ENCODE measurements around the gene ACTR1A. TPM values are rescaled to one million over a fixed set of nuclear protein-coding genes. Genes with fewer than 3 reads are reported as not detected.

The ACTR1A gene
- total RNA-seq, 8 experiments from 2014 or later = 70.4 to 138 (median 108) TPM

DNA sequence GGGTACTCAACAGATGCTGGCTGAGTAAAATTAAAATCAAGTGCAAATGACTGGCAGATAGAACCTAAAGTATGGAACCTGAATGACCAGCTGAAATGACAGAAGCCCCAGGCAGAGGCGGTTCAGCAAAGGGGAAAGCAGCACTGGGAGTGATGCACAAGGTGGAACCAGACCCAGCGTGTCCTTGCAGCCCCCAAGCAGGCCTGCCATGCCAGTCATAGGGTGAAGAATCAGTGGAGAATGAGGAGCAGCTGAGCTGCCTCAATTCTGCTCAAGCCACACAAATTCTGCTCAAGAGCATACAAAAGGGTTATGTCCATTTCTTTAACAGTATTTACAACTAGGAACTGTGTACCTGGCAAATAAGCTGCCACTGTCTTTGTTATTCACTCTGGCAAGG lies 8.7 kb downstream of the ACTR1A start:
- H3K4me1 ChIP-seq (replicated peaks in 1 of 2) = no peaks in the 10 kb centered on the region
- in situ Hi-C loops (cut with MboI; ENCODE audit: low pct_unique_long_range_greater_than_20kb in 2 of 9, low sequenced_read_pairs in 9 of 9, unreplicated experiment in 9 of 9) = no loop called here
- H3K27ac ChIP-seq = no peak overlapping the region
- 60 to 100% (median 96%) methylated on average over 1 to 2 of the region's 2 CpGs; no CpG with 5 or more reads in 3 of the 10 experiments for WGBS, 10 experiments
- no peak for ATAC-seq (replicated peaks in 6 of 8)
- H3K4me3 ChIP-seq = no peak overlapping the region

DNA sequence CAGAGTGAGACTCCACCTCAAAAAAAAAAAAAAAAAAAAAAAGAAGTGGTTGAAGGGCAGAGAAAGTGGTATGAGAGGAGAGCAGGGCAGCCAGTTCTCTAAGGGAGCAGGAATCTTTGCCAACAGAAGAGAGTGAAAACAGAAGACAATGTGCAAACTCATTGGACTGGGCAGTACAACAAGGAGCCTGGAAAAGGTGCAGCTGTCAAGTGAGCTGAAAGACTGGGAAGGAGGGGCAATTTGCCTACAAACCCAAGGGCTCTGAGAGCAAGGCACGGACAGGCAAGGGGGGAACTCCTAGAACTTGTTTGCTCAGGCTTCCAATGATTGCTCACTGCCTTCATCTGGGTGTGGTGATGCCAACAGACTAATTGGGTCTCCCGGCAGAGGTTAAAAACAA lies 9.5 kb downstream of the ACTR1A start:
- Histone ChIP-seq H3K4me1 (replicated peaks in 1 of 2) (no peaks in the 10 kb centered on the region), H3K27ac (no peak overlapping the region), H3K4me3 (no peak overlapping the region)
- ATAC-seq (replicated peaks in 6 of 8) = peak in 4 of 8 experiments; percentile 31 to 61 (median 44)
- in situ Hi-C loops (cut with MboI; ENCODE audit: low pct_unique_long_range_greater_than_20kb in 2 of 9, low sequenced_read_pairs in 9 of 9, unreplicated experiment in 9 of 9) = no loop called here
- WGBS, 10 experiments = 8 to 100% (median 63%) methylated on average over 1 to 2 of the region's 2 CpGs; no CpG with 5 or more reads in 2 of the 10 experiments

DNA sequence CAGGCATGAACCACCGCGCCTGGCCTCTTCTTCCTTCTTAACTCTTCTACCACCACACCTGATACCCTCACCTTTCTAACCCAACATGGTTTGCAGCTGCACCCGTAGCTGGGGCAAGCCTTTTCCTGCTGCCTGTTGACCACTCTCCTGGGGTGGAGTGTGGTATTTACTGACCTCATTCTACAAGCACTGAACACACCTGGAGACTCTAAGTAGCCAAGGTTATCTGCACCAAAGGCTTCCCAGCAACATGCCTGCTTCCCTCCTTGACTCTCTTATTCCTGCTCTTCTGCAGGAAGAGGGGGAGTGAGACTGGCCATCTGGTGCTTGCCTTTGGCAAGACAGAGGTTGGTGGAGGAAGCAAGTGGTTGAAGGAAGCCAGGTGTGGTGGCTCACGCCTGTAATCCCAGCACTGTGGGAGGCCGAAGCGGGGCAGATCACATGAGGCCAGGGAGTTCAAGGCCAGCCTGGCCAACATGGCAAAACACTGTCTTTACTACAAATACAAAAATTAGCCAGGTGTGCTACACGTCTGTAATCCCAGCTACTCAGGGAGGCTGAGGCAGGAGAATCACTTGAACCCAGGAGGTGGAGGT lies 10.1 kb downstream of the ACTR1A start:
- Histone ChIP-seq H3K4me1 (replicated peaks in 1 of 2) (no peaks in the 10 kb centered on the region), H3K4me3 (no peak overlapping the region), H3K27ac (no peak overlapping the region)
- in situ Hi-C loops (cut with MboI; ENCODE audit: low pct_unique_long_range_greater_than_20kb in 2 of 9, low sequenced_read_pairs in 9 of 9, unreplicated experiment in 9 of 9) = no loop called here
- no peak for ATAC-seq (replicated peaks in 6 of 8)
- WGBS, 10 experiments = 60 to 100% (median 100%) methylated on average over 1 to 2 of the region's 7 CpGs; no CpG with 5 or more reads in 3 of the 10 experiments

DNA sequence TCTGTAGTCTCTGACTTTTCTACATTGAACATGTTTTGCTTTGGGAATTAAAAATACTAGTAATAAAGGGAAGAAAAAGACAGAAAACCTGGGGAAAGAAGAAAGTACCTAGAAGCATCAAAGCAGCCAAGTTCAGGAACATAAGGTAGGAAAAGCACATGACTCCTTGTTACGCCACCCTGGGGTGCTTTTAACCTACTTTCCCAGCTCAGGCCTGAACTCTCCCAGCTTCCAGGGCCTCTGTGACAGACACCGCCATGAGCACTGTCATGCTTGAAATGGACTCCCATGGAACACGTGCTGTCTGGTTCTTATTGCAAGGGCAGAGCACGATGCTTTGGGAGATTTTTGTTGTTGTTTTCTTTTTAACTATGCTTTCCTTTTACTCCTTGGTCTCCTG lies 11.4 kb downstream of the ACTR1A start:
- Histone ChIP-seq H3K27ac (no peak overlapping the region), H3K4me3 (no peak overlapping the region), H3K4me1 (replicated peaks in 1 of 2) (no peaks in the 10 kb centered on the region)
- in situ Hi-C loops (cut with MboI; ENCODE audit: low pct_unique_long_range_greater_than_20kb in 2 of 9, low sequenced_read_pairs in 9 of 9, unreplicated experiment in 9 of 9) = no loop called here
- WGBS, 10 experiments = 64 to 97% (median 85%) methylated on average over 1 to 4 of the region's 4 CpGs; no CpG with 5 or more reads in 4 of the 10 experiments
- no peak for ATAC-seq (replicated peaks in 6 of 8)

DNA sequence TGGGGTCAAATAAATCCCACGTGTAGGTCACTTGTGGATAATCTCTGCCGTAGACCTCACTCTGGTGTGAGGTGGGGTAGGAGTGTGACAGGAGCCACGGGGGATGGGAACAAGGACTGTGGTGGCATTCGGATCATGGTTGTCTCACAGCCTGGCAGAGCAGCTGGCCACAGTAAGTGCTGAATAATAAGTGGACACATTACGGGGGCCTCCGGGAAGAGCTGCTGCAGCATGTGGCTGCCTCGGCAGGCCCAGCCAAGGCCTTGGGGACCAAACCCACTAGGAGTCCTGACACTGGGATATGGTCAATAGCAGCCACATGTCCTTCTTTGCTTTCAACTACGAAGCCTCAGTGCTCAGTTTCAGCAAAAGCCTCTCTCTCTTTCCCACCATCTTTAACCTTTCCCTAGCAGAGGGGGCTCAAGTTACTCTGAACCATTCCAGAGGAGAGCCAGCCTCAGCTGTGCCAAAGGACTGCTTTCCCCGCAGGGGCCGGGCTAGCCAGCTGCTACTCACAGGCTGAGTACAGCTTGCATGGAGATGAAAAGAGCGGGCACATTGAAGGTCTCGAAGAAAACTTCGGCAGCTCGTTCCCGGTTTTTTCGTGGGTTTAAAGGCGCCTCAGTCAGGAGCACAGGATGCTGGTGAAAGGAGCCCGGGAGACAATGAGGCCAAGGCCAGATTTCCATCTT lies 17.3 kb downstream of the ACTR1A start:
- 89 to 100% (median 93%) methylated on average over 1 to 9 of the region's 18 CpGs; no CpG with 5 or more reads in 2 of the 10 experiments for WGBS, 10 experiments
- ATAC-seq (replicated peaks in 6 of 8) = no peak
- in situ Hi-C loops (cut with MboI; ENCODE audit: low pct_unique_long_range_greater_than_20kb in 2 of 9, low sequenced_read_pairs in 9 of 9, unreplicated experiment in 9 of 9) = no loop called here
- no peaks in the 10 kb centered on the region for H3K4me1 ChIP-seq (replicated peaks in 1 of 2)
- H3K27ac ChIP-seq = no peak overlapping the region
- H3K4me3 ChIP-seq = no peak overlapping the region

DNA sequence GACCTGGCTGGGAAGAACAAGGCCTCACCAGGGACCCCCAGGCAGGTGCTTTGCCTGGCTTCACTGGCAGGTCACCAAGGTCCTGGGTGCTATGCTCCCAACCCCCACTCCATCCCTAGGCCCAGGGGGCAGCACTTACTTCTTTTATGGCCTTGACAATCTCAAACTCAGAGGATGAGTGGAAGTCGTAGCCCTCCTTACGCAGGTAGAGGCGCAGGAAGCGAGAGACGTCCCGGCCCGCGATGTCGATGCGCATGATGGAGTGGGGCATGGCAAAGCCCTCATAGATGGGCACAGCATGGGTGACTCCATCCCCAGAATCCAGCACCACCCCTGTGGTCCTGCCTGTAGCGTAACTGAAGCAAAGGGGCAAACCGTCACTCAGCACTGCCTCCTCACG lies 18.5 kb downstream of the ACTR1A start:
- Histone ChIP-seq H3K4me3 (no peak overlapping the region), H3K27ac (no peak overlapping the region), H3K4me1 (replicated peaks in 1 of 2) (no peaks in the 10 kb centered on the region)
- 96% methylated on average over 11 of the region's 13 CpGs; no CpG with 5 or more reads in 9 of the 10 experiments for WGBS, 10 experiments
- ATAC-seq (replicated peaks in 6 of 8) = no peak
- in situ Hi-C loops (cut with MboI; ENCODE audit: low pct_unique_long_range_greater_than_20kb in 2 of 9, low sequenced_read_pairs in 9 of 9, unreplicated experiment in 9 of 9) = no loop called here

DNA sequence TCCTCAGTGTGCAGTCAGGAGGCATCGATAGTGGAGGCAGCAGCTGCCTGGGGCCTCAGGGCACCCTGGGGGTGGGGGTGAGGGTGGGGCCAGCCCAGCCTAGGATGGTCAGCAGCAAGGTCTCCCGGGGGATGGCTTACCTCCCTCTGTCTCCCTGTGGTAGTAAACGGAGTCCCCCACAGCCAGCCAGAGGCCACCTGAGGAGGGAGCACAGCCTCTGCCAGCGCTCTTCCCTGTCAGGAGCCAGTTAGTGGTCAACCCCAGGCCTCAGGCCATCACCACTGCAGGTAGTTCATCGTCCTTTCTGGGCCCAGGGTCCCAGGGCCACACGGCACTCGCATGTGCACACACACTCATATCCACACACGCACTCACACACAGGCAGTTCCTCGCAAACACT lies 22.1 kb downstream of the ACTR1A start:
- Histone ChIP-seq H3K27ac (no peak overlapping the region), H3K4me3 (no peak overlapping the region), H3K4me1 (replicated peaks in 1 of 2) (no peaks in the 10 kb centered on the region)
- WGBS, 10 experiments = 100% methylated on average over 1 to 2 of the region's 9 CpGs; no CpG with 5 or more reads in 8 of the 10 experiments
- in situ Hi-C loops (cut with MboI; ENCODE audit: low pct_unique_long_range_greater_than_20kb in 2 of 9, low sequenced_read_pairs in 9 of 9, unreplicated experiment in 9 of 9) = no loop called here
- no peak for ATAC-seq (replicated peaks in 6 of 8)

DNA sequence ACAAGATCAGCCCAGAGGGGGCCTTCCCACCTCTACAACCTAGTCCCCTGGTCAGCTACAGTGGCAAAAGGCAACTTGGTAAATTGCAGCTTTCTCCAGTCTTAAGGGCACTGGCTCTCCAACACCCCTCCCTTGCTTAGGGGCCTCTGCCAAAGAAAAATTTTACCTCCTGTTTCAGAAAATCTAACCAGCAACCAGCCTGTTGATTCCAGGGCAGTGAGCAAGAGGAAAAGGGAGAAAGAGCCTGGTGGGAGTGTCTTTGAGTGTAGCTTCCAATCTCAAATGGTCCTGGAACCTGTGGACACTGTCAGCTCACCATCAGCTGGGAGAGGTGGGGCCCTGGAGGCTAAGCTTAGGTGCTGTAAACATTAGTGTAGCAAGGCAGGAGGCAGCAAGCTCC lies 22.9 kb downstream of the ACTR1A start:
- no peak for ATAC-seq (replicated peaks in 6 of 8)
- H3K4me3 ChIP-seq = no peak overlapping the region
- H3K27ac ChIP-seq = no peak overlapping the region
- H3K4me1 ChIP-seq (replicated peaks in 1 of 2) = no peaks in the 10 kb centered on the region
- in situ Hi-C loops (cut with MboI; ENCODE audit: low pct_unique_long_range_greater_than_20kb in 2 of 9, low sequenced_read_pairs in 9 of 9, unreplicated experiment in 9 of 9) = no loop called here

DNA sequence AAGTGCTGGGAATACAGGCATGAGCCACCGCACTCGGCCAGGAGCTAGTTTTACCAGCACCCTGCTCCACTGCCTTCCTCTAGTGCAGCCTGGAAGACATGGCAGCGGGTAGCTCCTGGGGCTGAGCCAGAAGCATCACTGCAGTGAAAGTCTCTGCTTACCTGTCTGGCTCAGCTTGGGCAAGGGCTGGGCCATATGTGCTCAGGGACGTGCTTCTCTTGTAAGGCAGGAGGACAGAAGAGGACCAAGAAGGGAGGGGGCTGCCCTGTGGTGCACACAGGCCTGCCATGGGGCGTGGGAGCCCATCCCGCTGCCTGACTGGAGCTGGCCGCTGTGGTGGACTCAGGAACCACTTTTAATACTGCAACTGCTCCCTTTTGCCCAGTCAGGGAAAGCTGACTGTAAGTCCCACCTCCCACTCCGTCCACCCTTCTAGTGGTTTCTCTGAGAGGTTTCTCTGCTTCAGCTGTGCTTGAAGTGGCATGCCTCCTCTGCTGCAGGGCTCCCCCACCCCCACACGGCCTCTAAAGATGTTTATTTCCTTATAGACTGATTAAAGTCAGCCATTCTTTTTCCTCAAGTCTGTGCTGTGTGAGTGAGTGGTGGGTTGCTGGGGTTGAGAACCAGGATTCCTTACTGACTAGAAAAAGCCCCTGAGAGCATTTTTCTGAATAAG lies 25.9 kb downstream of the ACTR1A start:
- H3K4me3 ChIP-seq = no peak overlapping the region
- in situ Hi-C loops (cut with MboI; ENCODE audit: low pct_unique_long_range_greater_than_20kb in 2 of 9, low sequenced_read_pairs in 9 of 9, unreplicated experiment in 9 of 9) = no loop called here
- no peaks in the 10 kb centered on the region for H3K4me1 ChIP-seq (replicated peaks in 1 of 2)
- no peak for ATAC-seq (replicated peaks in 6 of 8)
- WGBS, 10 experiments = 40 to 100% (median 86%) methylated on average over 1 to 4 of the region's 9 CpGs; no CpG with 5 or more reads in 4 of the 10 experiments
- H3K27ac ChIP-seq = no peak overlapping the region

DNA sequence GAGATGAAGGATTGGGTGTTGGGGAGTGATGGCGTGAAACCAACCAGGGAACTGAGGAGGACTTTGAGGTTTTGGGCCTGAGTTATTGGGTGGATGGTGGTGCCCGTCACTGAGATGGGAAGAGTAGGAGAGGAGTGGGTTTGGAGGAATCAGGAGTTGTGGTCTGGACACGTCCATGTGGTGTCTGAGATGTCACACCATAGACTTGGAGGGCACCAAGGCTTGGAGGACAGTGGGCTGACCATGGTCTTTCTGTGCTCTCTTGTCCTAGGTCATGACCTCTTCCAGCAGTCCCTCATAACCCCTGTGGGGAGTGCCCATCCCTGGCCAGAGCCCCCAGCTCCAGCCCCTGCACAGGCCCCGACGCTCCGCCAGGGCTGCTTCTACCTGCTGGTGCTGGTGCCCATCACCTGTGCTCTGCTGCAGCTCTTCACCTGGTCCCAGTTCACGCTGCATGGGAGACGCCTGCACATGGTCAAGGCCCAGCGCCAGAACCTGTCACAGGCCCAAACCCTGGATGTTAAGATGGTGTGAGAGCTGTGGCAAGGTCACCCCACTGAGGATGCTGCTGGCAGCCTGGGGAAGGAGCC lies 27.0 kb downstream of the ACTR1A start:
- in situ Hi-C loops (cut with MboI; ENCODE audit: low pct_unique_long_range_greater_than_20kb in 2 of 9, low sequenced_read_pairs in 9 of 9, unreplicated experiment in 9 of 9) = no loop called here
- Histone ChIP-seq H3K4me1 (replicated peaks in 1 of 2) (no peaks in the 10 kb centered on the region), H3K27ac (no peak overlapping the region), H3K4me3 (no peak overlapping the region)
- no peak for ATAC-seq (replicated peaks in 6 of 8)
- WGBS, 10 experiments = 60 to 100% (median 96%) methylated on average over 1 to 5 of the region's 9 CpGs; no CpG with 5 or more reads in 4 of the 10 experiments

DNA sequence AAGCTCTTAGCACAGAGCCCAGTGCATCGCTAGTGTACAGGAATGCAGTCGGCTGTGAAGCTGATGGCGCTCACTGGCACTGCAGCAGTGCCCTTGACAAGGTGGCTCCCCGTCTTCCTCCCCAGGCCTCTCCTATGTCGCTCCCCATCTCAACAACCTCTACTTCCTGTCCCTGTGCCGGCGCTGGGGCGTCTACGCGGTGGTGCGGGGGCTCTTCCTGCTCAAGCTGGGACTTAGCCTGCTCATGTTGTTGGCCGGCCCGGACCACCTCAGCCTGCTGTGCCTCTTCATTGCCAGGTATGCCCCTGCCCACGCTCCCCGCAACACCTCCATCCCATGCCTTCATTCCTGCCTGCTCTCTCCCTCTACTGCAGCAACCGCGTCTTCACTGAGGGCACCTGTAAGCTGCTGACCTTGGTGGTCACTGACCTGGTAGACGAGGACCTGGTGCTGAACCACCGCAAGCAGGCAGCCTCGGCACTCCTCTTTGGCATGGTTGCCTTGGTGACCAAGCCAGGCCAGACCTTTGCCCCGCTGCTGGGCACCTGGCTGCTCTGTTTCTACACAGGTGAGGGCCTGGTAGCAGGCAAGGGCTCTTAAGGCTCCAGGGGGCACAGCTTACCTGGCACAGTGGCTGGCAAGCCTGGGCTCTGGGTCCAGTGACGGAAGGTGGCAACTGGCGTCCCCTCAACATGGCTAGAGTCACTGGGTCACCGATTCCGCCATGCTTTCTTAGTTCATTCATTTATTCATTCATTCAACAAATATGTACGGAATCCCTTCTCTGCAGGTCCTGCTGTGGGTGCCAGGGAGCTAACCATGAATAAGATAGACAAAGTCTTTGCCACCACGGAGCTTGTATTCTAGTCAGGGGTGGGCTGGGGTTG lies 28.8 kb downstream of the ACTR1A start:
- H3K4me1 ChIP-seq (replicated peaks in 1 of 2) = no peaks in the 10 kb centered on the region
- no peak overlapping the region for H3K27ac ChIP-seq
- peak in 3 of 8 experiments; percentile 9 to 11 (median 10) for ATAC-seq (replicated peaks in 6 of 8)
- in situ Hi-C loops (cut with MboI; ENCODE audit: low pct_unique_long_range_greater_than_20kb in 2 of 9, low sequenced_read_pairs in 9 of 9, unreplicated experiment in 9 of 9) = no loop called here
- no peak overlapping the region for H3K4me3 ChIP-seq
- 80 to 100% (median 92%) methylated on average over 1 to 12 of the region's 27 CpGs; no CpG with 5 or more reads in 3 of the 10 experiments for WGBS, 10 experiments

Measured in motor neuron (in vitro differentiated cells).